Chondrocyte (in vitro differentiated cells): ENCODE measurements around the gene RABEPK. TPM values are rescaled to one million over a fixed set of nuclear protein-coding genes. Genes with fewer than 3 reads are reported as not detected.

Experiments used
- DNase-seq: peaks from one replicate; pipeline ENCODE4 v3.0.0; 2021; ENCODE audit warnings: mixed read lengths, low spot score
- H3K27ac Mint-ChIP-seq: one replicate; pipeline ENCODE4 v1.8.0; 2021; ENCODE audit warnings: mild to moderate bottlenecking, moderate library complexity, mixed read lengths; ENCODE audit not compliant: unreplicated experiment
- H3K27me3 Mint-ChIP-seq: 2 replicates; pipeline ENCODE4 v1.8.0; 2021; ENCODE audit warnings: low read depth, mixed read lengths
- H3K36me3 Mint-ChIP-seq: 2 replicates; pipeline ENCODE4 v1.8.0; 2021; ENCODE audit warnings: low read depth, mixed read lengths
- H3K4me1 Mint-ChIP-seq: 2 replicates; pipeline ENCODE4 v1.8.0; 2021; ENCODE audit warnings: low read depth, mild to moderate bottlenecking, mixed read lengths
- H3K4me3 Mint-ChIP-seq: one replicate; pipeline ENCODE4 v1.8.0; 2021; ENCODE audit warnings: mild to moderate bottlenecking, moderate library complexity, mixed read lengths; ENCODE audit not compliant: unreplicated experiment
- H3K9me3 Mint-ChIP-seq: 2 replicates; pipeline ENCODE4 v1.8.0; 2021; ENCODE audit warnings: low read depth, mixed read lengths
- CTCF ChIP-seq: fragments of 200-600 bp; sonication (generic); IDR thresholded peaks from 2 replicates; pipeline ENCODE4 v1.5.0; 2021; ENCODE audit warnings: antibody characterized with exemption, mild to moderate bottlenecking, moderate library complexity
- total RNA-seq: library from RNA; stranded (reverse); gene quantifications from 3 replicates; pipeline ENCODE4 v1.2.1, GENCODE V29; 2021

The RABEPK gene
- total RNA-seq, 1 donor from 2014 or later, result 27.0 TPM

- TF ChIP-seq CTCF, result no peak
- peaks cover 33% of the 10 kb centered on the region for H3K4me1 Mint-ChIP-seq
Observed at GRCh38 chr9:125277411-125277810, 77.1 kb downstream of the RABEPK start.

GRCh38 chr9:125280945-125281344 is 80.6 kb downstream of the RABEPK start:
- Mint-ChIP-seq H3K27me3 (no peaks in the 10 kb centered on the region), H3K4me3 (no peak overlapping the region), H3K36me3 (no peaks in the 10 kb centered on the region), H3K27ac (no peak overlapping the region), H3K4me1 (peaks cover 26% of the 10 kb centered on the region), H3K9me3 (no peaks in the 10 kb centered on the region)
- no peak for TF ChIP-seq CTCF
- no peak for DNase-seq

More at GRCh38 chr9:125277411-125277810, 77.1 kb downstream of the RABEPK start:
- Mint-ChIP-seq H3K4me3 (no peak overlapping the region), H3K27me3 (no peaks in the 10 kb centered on the region), H3K36me3 (no peaks in the 10 kb centered on the region), H3K9me3 (no peaks in the 10 kb centered on the region), H3K27ac (no peak overlapping the region)
- DNase-seq, result no peak

Other genes starting within 250 kb of the RABEPK start
- gene SCAI, start 57.0 kb upstream of the RABEPK start, total RNA-seq, result 5.1 to 6.0 TPM (median 5.4 TPM) in 3 replicates
- 31.8 to 39.8 TPM (median 35.3 TPM) in 3 replicates for gene PPP6C, start 10.7 kb upstream of the RABEPK start, total RNA-seq
- gene HSPA5, start 40.8 kb downstream of the RABEPK start, total RNA-seq, result 176 to 369 TPM (median 362 TPM) in 3 replicates
- 46.2 to 57.0 TPM (median 47.9 TPM) in 3 replicates for gene GAPVD1, start 61.3 kb downstream of the RABEPK start, total RNA-seq